Mammary epithelial cell (primary cell): Measurements from ENCODE around the gene XXYLT1.
"Not testable (repeated sequence)": the region's sequence is repeated elsewhere in the genome, so short reads cannot be mapped to it uniquely, and the experiment has no call there.

ENCODE experiments used
- CTCF ChIP-seq, 2 donors: IDR thresholded peaks in 1 of 2; conservative IDR thresholded peaks in 1 of 2; 2 replicates each; pipeline ENCODE4 v1.5.1; 2011 to 2012; ENCODE audit warnings: inconsistent platforms in 2 of 2, low read length in 2 of 2, mild to moderate bottlenecking in 2 of 2, control low read depth in 1 of 2, low read depth in 1 of 2; ENCODE audit not compliant: insufficient read depth in 1 of 2; ENCODE audit errors: extremely low read depth in 1 of 2
- EZH2 ChIP-seq: IDR thresholded peaks from 2 replicates; pipeline ENCODE4 v1.6.1; 2012; ENCODE audit warnings: low read length, inconsistent platforms, borderline replicate concordance

- not testable (repeated sequence) for TF ChIP-seq CTCF (conservative IDR thresholded peaks at IDR 0.05 in 1 of 2, IDR thresholded peaks at IDR 0.05 in 1 of 2; ENCODE audit: extremely low read depth in 1 of 2, insufficient read depth in 1 of 2, low read depth in 1 of 2, low read length in 2 of 2); EZH2
These were observed 84.3 kb downstream of the XXYLT1 start for GRCh38 chr3:195186710-195187047.
